Mesenchymal stem cell (in vitro differentiated cells and primary cell): ENCODE measurements around the gene CCDC141.

Experiments used
- DNase-seq: peaks from one replicate; pipeline ENCODE4 v3.0.0-alpha.2; 2013
- H2AFZ ChIP-seq: one replicate; pipeline ENCODE4 v1.6.1; 2013; ENCODE audit warnings: low read depth, mild to moderate bottlenecking, control low read depth, inconsistent platforms, low read length, moderate library complexity
- H2AK5ac ChIP-seq: 2 replicates; pipeline ENCODE4 v1.6.1; 2013; ENCODE audit warnings: low read length, moderate library complexity, mild to moderate bottlenecking, inconsistent platforms; ENCODE audit not compliant: severe bottlenecking
- H2BK120ac ChIP-seq: one replicate; pipeline ENCODE4 v1.6.1; 2013; ENCODE audit warnings: low read depth, mild to moderate bottlenecking, inconsistent platforms, low read length, moderate library complexity
- H2BK12ac ChIP-seq, 2 experiments: one replicate each; pipeline ENCODE4 v1.6.1; 2013; ENCODE audit warnings: inconsistent platforms in 2 of 2, low read length in 2 of 2, mild to moderate bottlenecking in 2 of 2, moderate library complexity in 2 of 2, control low read depth in 1 of 2
- H2BK15ac ChIP-seq: one replicate; pipeline ENCODE4 v1.6.1; 2013; ENCODE audit warnings: mild to moderate bottlenecking, low read depth, inconsistent platforms; ENCODE audit not compliant: poor library complexity, severe bottlenecking
- H2BK5ac ChIP-seq: 2 replicates; pipeline ENCODE4 v1.6.1; 2013; ENCODE audit warnings: low read depth, mild to moderate bottlenecking, low read length, control low read depth, inconsistent platforms; ENCODE audit not compliant: poor library complexity, severe bottlenecking
- H3K14ac ChIP-seq, 2 experiments: one replicate each; pipeline ENCODE4 v1.6.1; 2013; ENCODE audit warnings: inconsistent platforms in 2 of 2, low read length in 2 of 2, control low read depth in 1 of 2, mild to moderate bottlenecking in 1 of 2, moderate library complexity in 1 of 2
- H3K18ac ChIP-seq, 2 experiments: one replicate each; pipeline ENCODE4 v1.6.1; 2013; ENCODE audit warnings: inconsistent platforms in 2 of 2, low read length in 2 of 2, control low read depth in 1 of 2, low read depth in 1 of 2, mild to moderate bottlenecking in 1 of 2
- H3K23ac ChIP-seq, 2 experiments: one replicate each; pipeline ENCODE4 v1.6.1; 2013; ENCODE audit warnings: inconsistent platforms in 2 of 2, low read length in 2 of 2, mild to moderate bottlenecking in 2 of 2, moderate library complexity in 2 of 2, control low read depth in 1 of 2
- H3K27ac ChIP-seq: 2 replicates; pipeline ENCODE4 v1.5.1; 2013; ENCODE audit warnings: mild to moderate bottlenecking, moderate library complexity, low read length, control low read depth, inconsistent platforms; ENCODE audit not compliant: poor library complexity, severe bottlenecking
- H3K27me3 ChIP-seq, 2 experiments: 2 replicates each; pipeline versions ENCODE4 v1.6.1 to v1.7.0; 2013; ENCODE audit warnings: low read length in 2 of 2, mild to moderate bottlenecking in 2 of 2, moderate library complexity in 2 of 2, control low read depth in 1 of 2, inconsistent platforms in 1 of 2; ENCODE audit not compliant: control insufficient read depth in 1 of 2, insufficient read depth in 1 of 2
- H3K36me3 ChIP-seq, 2 experiments: 2 replicates each; pipeline versions ENCODE4 v1.6.1 to v1.7.0; 2013; ENCODE audit warnings: low read length in 2 of 2, control low read depth in 1 of 2, inconsistent platforms in 1 of 2, low read depth in 1 of 2, mild to moderate bottlenecking in 1 of 2; ENCODE audit not compliant: insufficient read depth in 2 of 2, control insufficient read depth in 1 of 2
- H3K4ac ChIP-seq, 2 experiments: one replicate each; pipeline ENCODE4 v1.6.1; 2013; ENCODE audit warnings: inconsistent platforms in 2 of 2, low read length in 2 of 2, mild to moderate bottlenecking in 2 of 2, moderate library complexity in 2 of 2, control low read depth in 1 of 2, low read depth in 1 of 2
- H3K4me1 ChIP-seq: 2 replicates; pipeline ENCODE4 v1.6.1; 2013; ENCODE audit warnings: low read depth, low read length, control low read depth; ENCODE audit not compliant: control insufficient read depth, insufficient read depth
- H3K4me2 ChIP-seq: 2 replicates; pipeline ENCODE4 v1.6.1; 2013; ENCODE audit warnings: low read length, mild to moderate bottlenecking, inconsistent platforms; ENCODE audit not compliant: poor library complexity, severe bottlenecking
- H3K4me3 ChIP-seq, 2 experiments: 2 replicates each; pipeline versions ENCODE4 v1.5.1 to v1.7.0; 2013; ENCODE audit warnings: low read length in 2 of 2, mild to moderate bottlenecking in 2 of 2, control low read depth in 1 of 2, low read depth in 1 of 2; ENCODE audit not compliant: insufficient read depth in 1 of 2
- H3K79me1 ChIP-seq: replicated peaks from 2 replicates; pipeline ENCODE4 v1.6.1; 2013; ENCODE audit warnings: mild to moderate bottlenecking, control low read depth, low read length, inconsistent platforms; ENCODE audit not compliant: poor library complexity, severe bottlenecking
- H3K9ac ChIP-seq: 2 replicates; pipeline ENCODE4 v1.7.0; 2013; ENCODE audit warnings: mild to moderate bottlenecking, low read length, moderate library complexity
- H3K9me3 ChIP-seq: 2 replicates; pipeline ENCODE4 v1.7.0; 2013; ENCODE audit warnings: mild to moderate bottlenecking, low read length; ENCODE audit not compliant: control insufficient read depth
- H4K8ac ChIP-seq: one replicate; pipeline ENCODE4 v1.6.1; 2013; ENCODE audit warnings: inconsistent platforms, mild to moderate bottlenecking, low read length, moderate library complexity
- H4K91ac ChIP-seq: one replicate; pipeline ENCODE4 v1.6.1; 2013; ENCODE audit warnings: mild to moderate bottlenecking, low read length, inconsistent platforms
- WGBS: methylation state at CpG from one replicate; pipeline ENCODE4 v1.1.7; 2013; ENCODE audit warnings: mixed read lengths; 5-methylcytosine and 5-hydroxymethylcytosine counted together

Gene CCDC141

DNA sequence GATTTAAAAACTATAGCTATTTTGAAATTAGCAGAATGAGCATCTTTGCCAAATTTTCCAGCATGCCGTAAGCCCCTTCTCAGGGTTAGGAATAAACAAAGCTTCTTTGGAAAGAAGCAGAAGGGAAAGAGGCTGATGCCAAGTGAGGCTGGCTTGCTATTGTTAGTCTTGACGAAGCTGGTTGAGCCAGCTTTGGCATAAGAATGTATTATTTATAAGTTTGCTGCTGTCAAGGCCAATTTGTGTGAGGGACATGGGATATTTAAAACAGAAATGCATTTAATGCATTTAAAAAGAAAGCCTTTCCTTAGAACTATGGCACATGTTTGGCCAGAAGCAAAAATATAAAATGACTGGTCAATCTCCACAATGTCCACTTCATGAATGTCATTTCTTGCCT lies 190.2 kb downstream of the CCDC141 start:
- Histone ChIP-seq H3K27me3 (no peaks in the 10 kb centered on the region), H2BK15ac (no peak overlapping the region), H3K79me1 (no peaks in the 10 kb centered on the region), H3K4me3 (no peak overlapping the region), H3K9ac (no peak overlapping the region), H4K8ac (no peak overlapping the region), H2BK120ac (no peak overlapping the region), H2BK5ac (no peak overlapping the region), H3K23ac (no peak overlapping the region), H2AK5ac (no peak overlapping the region), H3K9me3 (no peaks in the 10 kb centered on the region), H3K36me3 (no peaks in the 10 kb centered on the region), H2AFZ (no peak overlapping the region), H3K4me1 (no peaks in the 10 kb centered on the region), H3K4me2 (no peak overlapping the region), H2BK12ac (no peak overlapping the region), H3K27ac (no peak overlapping the region), H4K91ac (no peak overlapping the region), H3K18ac (no peak overlapping the region), H3K14ac (no peak overlapping the region), H3K4ac (no peak overlapping the region)
- no peak for DNase-seq
- 79% methylated on average over 2 of the region's 2 CpGs for WGBS

GRCh38 chr2:178858896-178859625 lies 190.9 kb downstream of the CCDC141 start:
- Histone ChIP-seq H4K8ac (no peak overlapping the region), H3K36me3 (no peaks in the 10 kb centered on the region), H3K4me1 (no peaks in the 10 kb centered on the region), H2BK12ac (no peak overlapping the region), H2BK5ac (no peak overlapping the region), H4K91ac (no peak overlapping the region), H3K79me1 (no peaks in the 10 kb centered on the region), H2BK120ac (no peak overlapping the region), H3K27ac (no peak overlapping the region), H2BK15ac (no peak overlapping the region), H3K9me3 (no peaks in the 10 kb centered on the region), H3K18ac (no peak overlapping the region), H3K4me2 (no peak overlapping the region), H2AFZ (no peak overlapping the region), H2AK5ac (no peak overlapping the region), H3K14ac (no peak overlapping the region), H3K4ac (no peak overlapping the region), H3K9ac (no peak overlapping the region), H3K23ac (no peak overlapping the region), H3K27me3 (no peaks in the 10 kb centered on the region), H3K4me3 (no peak overlapping the region)
- no peak for DNase-seq
- 76% methylated on average over 3 of the region's 4 CpGs for WGBS

GRCh38 chr2:178855151-178855550 lies 194.8 kb downstream of the CCDC141 start:
- Histone ChIP-seq H2BK12ac (no peak overlapping the region), H2AFZ (no peak overlapping the region)

GRCh38 chr2:178848335-178848734 lies 201.6 kb downstream of the CCDC141 start:
- H3K4me2 ChIP-seq, result no peak overlapping the region
- H2BK120ac ChIP-seq, result no peak overlapping the region
- H3K36me3 ChIP-seq, result no peaks in the 10 kb centered on the region
- DNase-seq, result no peak
- H2BK12ac ChIP-seq, result no peak overlapping the region
- H3K27me3 ChIP-seq, result no peaks in the 10 kb centered on the region
- no peak overlapping the region for H2BK15ac ChIP-seq
- no peak overlapping the region for H3K27ac ChIP-seq
- H3K79me1 ChIP-seq, result no peaks in the 10 kb centered on the region
- H3K4me1 ChIP-seq, result no peaks in the 10 kb centered on the region
- no peak overlapping the region for H4K8ac ChIP-seq
- no peak overlapping the region for H4K91ac ChIP-seq
- H3K4ac ChIP-seq, result no peak overlapping the region
- H2BK5ac ChIP-seq, result no peak overlapping the region
- H2AK5ac ChIP-seq, result no peak overlapping the region
- 95% methylated on average over 5 of the region's 5 CpGs for WGBS
- H3K4me3 ChIP-seq, result no peak overlapping the region
- no peak overlapping the region for H3K18ac ChIP-seq
- H3K9ac ChIP-seq, result no peak overlapping the region
- no peak overlapping the region for H3K14ac ChIP-seq
- H2AFZ ChIP-seq, result no peak overlapping the region
- H3K9me3 ChIP-seq, result no peaks in the 10 kb centered on the region
- H3K23ac ChIP-seq, result no peak overlapping the region

More at GRCh38 chr2:178855151-178855550, 194.8 kb downstream of the CCDC141 start:
- Histone ChIP-seq H3K9me3 (no peaks in the 10 kb centered on the region), H3K36me3 (no peaks in the 10 kb centered on the region), H3K23ac (no peak overlapping the region), H3K27ac (no peak overlapping the region), H3K4me2 (no peak overlapping the region), H3K9ac (no peak overlapping the region), H3K4me1 (no peaks in the 10 kb centered on the region), H2BK15ac (no peak overlapping the region), H3K79me1 (no peaks in the 10 kb centered on the region), H3K4me3 (no peak overlapping the region), H3K27me3 (no peaks in the 10 kb centered on the region), H3K4ac (no peak overlapping the region), H2AK5ac (no peak overlapping the region), H4K91ac (no peak overlapping the region), H2BK5ac (no peak overlapping the region), H2BK120ac (no peak overlapping the region), H3K14ac (no peak overlapping the region), H3K18ac (no peak overlapping the region), H4K8ac (no peak overlapping the region)
- DNase-seq, result no peak
